HG02938 (cell line): Measurements from ENCODE around the gene PDK4.

Source experiments
- ATAC-seq: cut with Tn5 transposase; IDR thresholded peaks from one replicate; pipeline ENCODE4 v1.9.1; 2021; ENCODE audit warnings: mild to moderate bottlenecking, moderate library complexity; ENCODE audit not compliant: unreplicated experiment

The PDK4 gene

DNA sequence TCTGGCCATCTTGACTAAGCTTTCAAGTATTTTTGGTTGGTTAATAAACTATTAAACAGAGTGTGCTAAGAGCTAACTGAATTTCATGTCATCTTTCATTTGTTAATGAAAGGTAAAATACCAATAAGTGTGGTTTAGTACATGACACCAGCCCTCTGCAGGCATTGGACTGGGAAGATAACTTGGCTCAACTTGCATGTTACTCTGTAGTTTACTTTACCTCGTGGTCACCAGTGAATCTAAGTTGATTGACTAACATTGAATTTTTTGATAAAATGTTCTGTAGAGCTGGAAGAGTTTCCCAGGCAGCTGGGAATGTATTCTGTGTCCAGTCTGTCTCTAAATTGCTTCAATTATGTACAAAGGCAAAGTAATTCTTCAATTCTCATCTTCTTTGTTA, 60.7 kb downstream of the PDK4 start:
- ATAC-seq, result no peak

- ATAC-seq, result no peak
These were observed 61.5 kb downstream of the PDK4 start for GRCh38 chr7:95534796-95535195.
